ENCODE data around the gene POLD4. TPM values are rescaled to one million over a fixed set of nuclear protein-coding genes. Genes with fewer than 3 reads are reported as not detected.

Gene POLD4
- total RNA-seq, 2 experiments from 2014 or later = 40.7 to 42.0 TPM

- Mint-ChIP-seq H3K9me3 (no peaks in the 10 kb centered on the region), H3K27me3 (ENCODE audit: low read depth) (peaks cover 28% of the 10 kb centered on the region), H3K27ac (no peak overlapping the region), H3K4me1 (ENCODE audit: low read depth) (peaks cover 23% of the 10 kb centered on the region), H3K4me3 (peak overlapping the region; percentile 73), H3K36me3 (ENCODE audit: low read depth) (no peaks in the 10 kb centered on the region)
- DNase-seq = peak; percentile 63
- CTCF ChIA-PET = interaction anchor here (0.6 to 19.4 kb wide), 7 partner anchors 8 to 112 kb away, joined by 3 to 636 read pairs (median 4); partner anchors contain the start of gene POLD4
- intact Hi-C loops (cut with micrococcal nuclease) = no loop called here
Observed at GRCh38 chr11:67373648-67374570, 20.6 kb upstream of the POLD4 start.

- H3K4me1 Mint-ChIP-seq (ENCODE audit: low read depth) = peaks cover 23% of the 10 kb centered on the region
- peaks cover 28% of the 10 kb centered on the region for H3K27me3 Mint-ChIP-seq (ENCODE audit: low read depth)
- no peaks in the 10 kb centered on the region for H3K36me3 Mint-ChIP-seq (ENCODE audit: low read depth)
- CTCF ChIA-PET = interaction anchor here (0.8 to 19.4 kb wide), 6 partner anchors 8 to 111 kb away, joined by 3 to 636 read pairs (median 7); partner anchors contain the start of gene POLD4
- H3K4me3 Mint-ChIP-seq = peak within 1 kb of the TSS; percentile 73
- H3K27ac Mint-ChIP-seq = no peak within 1 kb of the TSS
- intact Hi-C loops (cut with micrococcal nuclease) = no loop called here
- peak; percentile 36 for DNase-seq
- no peaks in the 10 kb centered on the region for H3K9me3 Mint-ChIP-seq
Observed at GRCh38 chr11:67372993-67373647, 19.8 kb upstream of the POLD4 start, which contains the start of gene CLCF1. CLCF1 (minus strand) TSS chr11:67373598; CDS start chr11:67373539, 59 bp downstream.

- Mint-ChIP-seq H3K27me3 (ENCODE audit: low read depth) (peaks cover 28% of the 10 kb centered on the region), H3K27ac (no peak overlapping the region), H3K4me1 (ENCODE audit: low read depth) (peaks cover 23% of the 10 kb centered on the region), H3K36me3 (ENCODE audit: low read depth) (no peaks in the 10 kb centered on the region), H3K9me3 (no peaks in the 10 kb centered on the region), H3K4me3 (no peak overlapping the region)
- no peak for DNase-seq
- CTCF ChIA-PET = interaction anchor here (1.5 to 19.4 kb wide), 3 partner anchors 9 to 27 kb away, joined by 7 to 636 read pairs (median 38); partner anchors contain the start of gene POLD4
- intact Hi-C loops (cut with micrococcal nuclease) = no loop called here
Observed at GRCh38 chr11:67372321-67372992, 19.1 kb upstream of the POLD4 start.

- intact Hi-C loops (cut with micrococcal nuclease) = no loop called here
- H3K4me3 Mint-ChIP-seq = peak overlapping the region; percentile 53
- peaks cover 23% of the 10 kb centered on the region for H3K4me1 Mint-ChIP-seq (ENCODE audit: low read depth)
- no peak for DNase-seq
- H3K36me3 Mint-ChIP-seq (ENCODE audit: low read depth) = no peaks in the 10 kb centered on the region
- peaks cover 26% of the 10 kb centered on the region for H3K27me3 Mint-ChIP-seq (ENCODE audit: low read depth)
- CTCF ChIA-PET = interaction anchor here (1.5 to 19.4 kb wide), 3 partner anchors 10 to 26 kb away, joined by 7 to 636 read pairs (median 38); partner anchors contain the start of gene POLD4
- H3K9me3 Mint-ChIP-seq = no peaks in the 10 kb centered on the region
- H3K27ac Mint-ChIP-seq = no peak overlapping the region
Observed at GRCh38 chr11:67371911-67372320, 18.6 kb upstream of the POLD4 start.

GRCh38 chr11:67371189-67371910 lies 18.0 kb upstream of the POLD4 start:
- H3K27me3 Mint-ChIP-seq (ENCODE audit: low read depth) = peaks cover 25% of the 10 kb centered on the region
- H3K4me3 Mint-ChIP-seq = peak overlapping the region; percentile 53
- no peak for DNase-seq
- no peaks in the 10 kb centered on the region for H3K9me3 Mint-ChIP-seq
- H3K36me3 Mint-ChIP-seq (ENCODE audit: low read depth) = no peaks in the 10 kb centered on the region
- CTCF ChIA-PET = interaction anchor here (1.5 to 19.4 kb wide), 3 partner anchors 10 to 26 kb away, joined by 7 to 636 read pairs (median 38); partner anchors contain the start of gene POLD4
- H3K4me1 Mint-ChIP-seq (ENCODE audit: low read depth) = peaks cover 23% of the 10 kb centered on the region
- no peak overlapping the region for H3K27ac Mint-ChIP-seq
- intact Hi-C loops (cut with micrococcal nuclease) = no loop called here

GRCh38 chr11:67370351-67371076 lies 17.2 kb upstream of the POLD4 start:
- Mint-ChIP-seq H3K27ac (no peak overlapping the region), H3K4me1 (ENCODE audit: low read depth) (peaks cover 21% of the 10 kb centered on the region), H3K9me3 (no peaks in the 10 kb centered on the region), H3K27me3 (ENCODE audit: low read depth) (peaks cover 25% of the 10 kb centered on the region), H3K36me3 (ENCODE audit: low read depth) (no peaks in the 10 kb centered on the region), H3K4me3 (no peak overlapping the region)
- CTCF ChIA-PET = interaction anchor here (1.5 to 19.4 kb wide), 4 partner anchors 11 to 25 kb away, joined by 4 to 636 read pairs (median 22); partner anchors contain the start of gene POLD4
- intact Hi-C loops (cut with micrococcal nuclease) = no loop called here
- DNase-seq = no peak

GRCh38 chr11:67369801-67370284 lies 16.5 kb upstream of the POLD4 start:
- peaks cover 20% of the 10 kb centered on the region for H3K4me1 Mint-ChIP-seq (ENCODE audit: low read depth)

GRCh38 chr11:67369275-67369674 lies 15.9 kb upstream of the POLD4 start:
- CTCF ChIA-PET = interaction anchor here (0.6 to 19.4 kb wide), 5 partner anchors 9 to 389 kb away, joined by 3 to 636 read pairs (median 4); partner anchors contain the start of gene POLD4
- Mint-ChIP-seq H3K4me1 (ENCODE audit: low read depth) (peaks cover 20% of the 10 kb centered on the region), H3K9me3 (no peaks in the 10 kb centered on the region), H3K4me3 (no peak overlapping the region), H3K27ac (no peak overlapping the region), H3K27me3 (ENCODE audit: low read depth) (peaks cover 18% of the 10 kb centered on the region), H3K36me3 (ENCODE audit: low read depth) (no peaks in the 10 kb centered on the region)
- DNase-seq = no peak
- intact Hi-C loops (cut with micrococcal nuclease) = no loop called here

More at GRCh38 chr11:67369801-67370284, 16.5 kb upstream of the POLD4 start:
- DNase-seq = no peak
- Mint-ChIP-seq H3K27me3 (ENCODE audit: low read depth) (peaks cover 24% of the 10 kb centered on the region), H3K9me3 (no peaks in the 10 kb centered on the region), H3K4me3 (no peak overlapping the region), H3K36me3 (ENCODE audit: low read depth) (no peaks in the 10 kb centered on the region), H3K27ac (no peak overlapping the region)
- CTCF ChIA-PET = interaction anchor here (0.6 to 19.4 kb wide), 5 partner anchors 8 to 390 kb away, joined by 3 to 636 read pairs (median 4); partner anchors contain the start of gene POLD4
- intact Hi-C loops (cut with micrococcal nuclease) = no loop called here

GRCh38 chr11:67368621-67369020 lies 15.3 kb upstream of the POLD4 start:
- peaks cover 21% of the 10 kb centered on the region for H3K4me1 Mint-ChIP-seq (ENCODE audit: low read depth)
- no peak overlapping the region for H3K4me3 Mint-ChIP-seq
- H3K27me3 Mint-ChIP-seq (ENCODE audit: low read depth) = peaks cover 13% of the 10 kb centered on the region
- no peak overlapping the region for H3K27ac Mint-ChIP-seq
- H3K9me3 Mint-ChIP-seq = no peaks in the 10 kb centered on the region
- CTCF ChIA-PET = interaction anchor here (1.6 to 19.4 kb wide), 3 partner anchors 12 to 23 kb away, joined by 4 to 636 read pairs (median 38); partner anchors contain the start of gene POLD4
- no peaks in the 10 kb centered on the region for H3K36me3 Mint-ChIP-seq (ENCODE audit: low read depth)
- intact Hi-C loops (cut with micrococcal nuclease) = no loop called here
- no peak for DNase-seq

GRCh38 chr11:67367761-67368227 lies 14.4 kb upstream of the POLD4 start:
- Mint-ChIP-seq H3K27me3 (ENCODE audit: low read depth) (peaks cover 13% of the 10 kb centered on the region), H3K4me1 (ENCODE audit: low read depth) (peaks cover 21% of the 10 kb centered on the region), H3K9me3 (no peaks in the 10 kb centered on the region), H3K36me3 (ENCODE audit: low read depth) (no peaks in the 10 kb centered on the region), H3K4me3 (no peak overlapping the region), H3K27ac (no peak overlapping the region)
- no peak for DNase-seq
- CTCF ChIA-PET = interaction anchor here (1.6 kb wide), 1 partner anchor 15 kb away, joined by 4 read pairs; no protein-coding TSS in a partner anchor
- intact Hi-C loops (cut with micrococcal nuclease) = no loop called here

Data from activated naive CD4-positive, alpha-beta T cell treated with anti-CD3 and anti-CD28 coated beads for 36 hours (primary cell).